Hepatocyte (in vitro differentiated cells): ENCODE data around the gene ACSS1. TPM values are rescaled to one million over a fixed set of nuclear protein-coding genes. Genes with fewer than 3 reads are reported as not detected.

Source experiments
- DNase-seq: peaks from one replicate; pipeline ENCODE4 v3.0.0-alpha.2; 2016; ENCODE audit warnings: low spot score
- H2AFZ ChIP-seq: fragments of 200-600 bp; sonication (generic); 2 replicates; pipeline ENCODE4 v1.6.0; 2016; ENCODE audit warnings: antibody characterized with exemption, mild to moderate bottlenecking
- H3K27ac ChIP-seq: fragments of 200-600 bp; sonication (generic); 2 replicates; pipeline ENCODE4 v1.5.1; 2016; ENCODE audit warnings: mild to moderate bottlenecking
- H3K27me3 ChIP-seq: fragments of 200-600 bp; sonication (generic); 2 replicates; pipeline ENCODE4 v1.6.1; 2016
- H3K36me3 ChIP-seq: fragments of 200-600 bp; sonication (generic); replicated peaks from 2 replicates; pipeline ENCODE4 v1.5.1; 2016; ENCODE audit warnings: low read depth; ENCODE audit not compliant: insufficient read depth
- H3K4me1 ChIP-seq: fragments of 200-600 bp; sonication (generic); 2 replicates; pipeline ENCODE4 v1.5.1; 2016; ENCODE audit warnings: mild to moderate bottlenecking, moderate library complexity; ENCODE audit not compliant: insufficient read depth
- H3K4me2 ChIP-seq: fragments of 200-600 bp; sonication (generic); 2 replicates; pipeline ENCODE4 v1.6.0; 2016
- H3K4me3 ChIP-seq: fragments of 200-600 bp; sonication (generic); 2 replicates; pipeline ENCODE4 v1.5.1; 2016; ENCODE audit warnings: mild to moderate bottlenecking
- H3K79me2 ChIP-seq: fragments of 200-600 bp; sonication (generic); 2 replicates; pipeline ENCODE4 v1.6.0; 2017; ENCODE audit warnings: mild to moderate bottlenecking
- H3K9me2 ChIP-seq: fragments of 200-600 bp; sonication (generic); replicated peaks from 2 replicates; pipeline ENCODE4 v1.6.0; 2017; ENCODE audit warnings: mild to moderate bottlenecking; ENCODE audit not compliant: insufficient read depth
- H3K9me3 ChIP-seq: fragments of 200-600 bp; sonication (generic); 2 replicates; pipeline ENCODE4 v1.5.1; 2016; ENCODE audit warnings: low read depth, mild to moderate bottlenecking
- H4K20me1 ChIP-seq: fragments of 200-600 bp; sonication (generic); 2 replicates; pipeline ENCODE4 v1.6.0; 2016; ENCODE audit warnings: mild to moderate bottlenecking; ENCODE audit not compliant: insufficient read depth, poor library complexity, severe bottlenecking
- EZH2 ChIP-seq: fragments of 200-600 bp; sonication (generic); IDR thresholded peaks from 2 replicates; pipeline ENCODE4 v1.6.1; 2016; ENCODE audit warnings: antibody characterized with exemption, mild to moderate bottlenecking, borderline replicate concordance
- EZH2phosphoT487 ChIP-seq: fragments of 200-600 bp; sonication (generic); IDR thresholded peaks from one replicate; pipeline ENCODE4 v1.6.1; 2018; ENCODE audit warnings: antibody characterized with exemption, mild to moderate bottlenecking, low read depth, moderate library complexity; ENCODE audit not compliant: unreplicated experiment, severe bottlenecking
- WGBS: methylation state at CpG from one replicate; pipeline ENCODE4 v1.1.6; 2016; ENCODE audit warnings: low lambda C conversion rate; ENCODE audit errors: missing lambda C conversion rate; 5-methylcytosine and 5-hydroxymethylcytosine counted together
- polyA plus RNA-seq: library from polyadenylated mRNA; unstranded; fragments of >200 nt; fragmentation: Nextera tagmentation; extraction: Ambion mirVana; gene quantifications from 2 replicates; pipeline ENCODE4 v1.2.1, GENCODE V29; 2016
- total RNA-seq: library from RNA; depleted of rRNA; stranded (reverse); fragments of >200 nt; gene quantifications from 2 replicates; pipeline ENCODE4 v1.2.3, GENCODE V29; 2014
- TF ChIP-seq, protein P1 (sequence below): fragments of 200-600 bp; sonication (generic); IDR thresholded peaks from 2 replicates; pipeline ENCODE4 v1.5.1; 2016; ENCODE audit warnings: antibody characterized with exemption, mild to moderate bottlenecking; ENCODE audit not compliant: poor library complexity

ACSS1 gene
- total and polyA plus RNA-seq, 2 experiments from 2014 or later: 20.5 to 37.7 TPM

DNA sequence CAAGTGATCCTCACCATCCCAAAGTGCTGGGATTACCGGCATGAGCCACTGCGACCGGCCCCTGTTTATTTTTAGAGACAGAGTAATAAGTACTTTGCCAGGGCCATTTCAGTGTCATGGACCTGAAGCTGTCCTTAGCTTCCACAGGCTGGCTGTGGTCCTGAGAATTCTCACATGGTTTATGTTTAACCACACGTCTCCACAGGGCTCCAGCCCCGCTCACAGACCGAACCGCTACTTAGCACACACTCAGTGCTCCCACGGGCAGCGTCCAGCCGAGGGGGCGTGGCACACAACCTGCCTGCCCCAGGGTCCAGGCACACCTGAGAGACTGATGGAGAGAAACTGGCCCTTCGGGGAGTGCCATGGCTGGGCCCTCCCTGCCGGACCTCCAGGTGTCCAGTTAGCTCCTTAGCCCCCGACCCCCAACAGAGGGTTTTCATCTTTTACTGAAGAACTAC, 11.7 kb downstream of the ACSS1 start:
- WGBS: 67% methylated on average over 14 of the region's 14 CpGs
- TF ChIP-seq, protein P1, sequence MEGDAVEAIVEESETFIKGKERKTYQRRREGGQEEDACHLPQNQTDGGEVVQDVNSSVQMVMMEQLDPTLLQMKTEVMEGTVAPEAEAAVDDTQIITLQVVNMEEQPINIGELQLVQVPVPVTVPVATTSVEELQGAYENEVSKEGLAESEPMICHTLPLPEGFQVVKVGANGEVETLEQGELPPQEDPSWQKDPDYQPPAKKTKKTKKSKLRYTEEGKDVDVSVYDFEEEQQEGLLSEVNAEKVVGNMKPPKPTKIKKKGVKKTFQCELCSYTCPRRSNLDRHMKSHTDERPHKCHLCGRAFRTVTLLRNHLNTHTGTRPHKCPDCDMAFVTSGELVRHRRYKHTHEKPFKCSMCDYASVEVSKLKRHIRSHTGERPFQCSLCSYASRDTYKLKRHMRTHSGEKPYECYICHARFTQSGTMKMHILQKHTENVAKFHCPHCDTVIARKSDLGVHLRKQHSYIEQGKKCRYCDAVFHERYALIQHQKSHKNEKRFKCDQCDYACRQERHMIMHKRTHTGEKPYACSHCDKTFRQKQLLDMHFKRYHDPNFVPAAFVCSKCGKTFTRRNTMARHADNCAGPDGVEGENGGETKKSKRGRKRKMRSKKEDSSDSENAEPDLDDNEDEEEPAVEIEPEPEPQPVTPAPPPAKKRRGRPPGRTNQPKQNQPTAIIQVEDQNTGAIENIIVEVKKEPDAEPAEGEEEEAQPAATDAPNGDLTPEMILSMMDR: no peak
- TF ChIP-seq EZH2 (no peak), EZH2phosphoT487 (no peak)
- H2AFZ ChIP-seq: no peak overlapping the region
- no peaks in the 10 kb centered on the region for H3K4me1 ChIP-seq
- peaks cover 28% of the 10 kb centered on the region for H4K20me1 ChIP-seq
- DNase-seq: no peak
- no peaks in the 10 kb centered on the region for H3K27me3 ChIP-seq
- H3K9me2 ChIP-seq: no peaks in the 10 kb centered on the region
- no peaks in the 10 kb centered on the region for H3K9me3 ChIP-seq
- no peak overlapping the region for H3K4me3 ChIP-seq
- no peak overlapping the region for H3K27ac ChIP-seq
- H3K4me2 ChIP-seq: no peak overlapping the region
- H3K79me2 ChIP-seq: peaks cover 23% of the 10 kb centered on the region
- H3K36me3 ChIP-seq: no peaks in the 10 kb centered on the region

DNA sequence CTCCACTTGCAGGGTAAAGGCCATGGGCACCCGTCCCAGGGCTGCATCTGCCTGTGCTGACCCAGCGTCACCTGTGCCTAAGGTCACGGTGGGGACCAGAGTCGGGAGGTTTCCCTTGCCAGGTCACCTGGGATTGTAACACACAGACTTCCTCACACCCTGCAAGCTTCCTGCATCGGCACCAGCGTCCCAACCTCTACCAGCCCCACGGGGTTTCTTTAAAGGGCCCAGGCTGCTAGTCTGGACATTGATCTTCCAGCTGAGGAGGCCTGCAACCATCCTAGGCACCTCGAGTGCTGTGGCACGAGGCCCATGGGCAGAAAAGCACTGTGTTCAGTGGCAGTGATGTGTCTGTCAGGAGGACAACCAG, 12.6 kb downstream of the ACSS1 start:
- H4K20me1 ChIP-seq: peaks cover 21% of the 10 kb centered on the region
- H3K4me1 ChIP-seq: peaks cover 3% of the 10 kb centered on the region
- no peak overlapping the region for H3K4me3 ChIP-seq
- H3K27ac ChIP-seq: no peak overlapping the region
- 72% methylated on average over 9 of the region's 9 CpGs for WGBS
- no peaks in the 10 kb centered on the region for H3K27me3 ChIP-seq
- TF ChIP-seq EZH2phosphoT487 (no peak), EZH2 (no peak)
- TF ChIP-seq, protein P1: no peak
- H3K36me3 ChIP-seq: no peaks in the 10 kb centered on the region
- H2AFZ ChIP-seq: no peak overlapping the region
- H3K4me2 ChIP-seq: no peak overlapping the region
- no peaks in the 10 kb centered on the region for H3K9me3 ChIP-seq
- no peak for DNase-seq
- peaks cover 14% of the 10 kb centered on the region for H3K79me2 ChIP-seq
- no peaks in the 10 kb centered on the region for H3K9me2 ChIP-seq

DNA sequence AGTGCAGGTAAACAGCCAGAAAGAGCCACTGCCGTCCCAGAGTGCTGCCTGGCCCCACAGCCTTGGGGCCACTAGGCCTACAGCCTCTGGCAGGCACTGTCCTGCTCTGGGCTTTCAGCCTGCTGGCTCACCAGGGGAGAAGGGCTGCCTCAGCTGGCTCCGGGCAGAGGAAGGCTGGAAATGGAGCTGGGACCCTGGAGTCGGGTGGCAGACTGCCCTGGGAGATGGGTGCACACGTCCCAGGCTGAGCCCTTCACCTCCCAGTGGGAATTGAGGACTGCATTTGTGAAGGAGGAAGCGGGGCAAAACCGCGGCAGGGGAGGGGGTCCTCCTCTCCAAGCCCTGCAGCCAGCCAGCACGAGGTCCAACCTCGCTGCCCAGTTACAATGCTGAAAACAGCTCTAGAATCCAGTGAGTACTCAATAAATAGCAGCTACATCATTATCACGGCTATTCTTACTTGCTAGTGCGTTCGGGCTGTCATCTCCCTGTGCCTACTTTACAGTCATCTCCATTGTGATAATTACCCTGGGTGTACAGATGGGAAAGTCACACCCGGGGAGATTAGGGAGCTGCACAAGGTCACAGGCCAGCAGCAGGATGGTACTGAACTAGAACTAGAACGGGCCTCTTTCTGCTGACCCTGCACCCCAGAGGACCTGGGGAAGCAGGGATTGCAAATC, 13.1 kb downstream of the ACSS1 start:
- Histone ChIP-seq H3K27me3 (no peaks in the 10 kb centered on the region), H3K36me3 (no peaks in the 10 kb centered on the region), H3K9me2 (no peaks in the 10 kb centered on the region), H2AFZ (no peak overlapping the region), H4K20me1 (peaks cover 17% of the 10 kb centered on the region), H3K27ac (no peak overlapping the region), H3K4me3 (no peak overlapping the region), H3K9me3 (no peaks in the 10 kb centered on the region), H3K4me2 (no peak overlapping the region), H3K4me1 (peaks cover 9% of the 10 kb centered on the region), H3K79me2 (peaks cover 9% of the 10 kb centered on the region)
- DNase-seq: no peak
- WGBS: 86% methylated on average over 14 of the region's 14 CpGs
- TF ChIP-seq, protein P1: no peak
- TF ChIP-seq EZH2 (no peak), EZH2phosphoT487 (no peak)

DNA sequence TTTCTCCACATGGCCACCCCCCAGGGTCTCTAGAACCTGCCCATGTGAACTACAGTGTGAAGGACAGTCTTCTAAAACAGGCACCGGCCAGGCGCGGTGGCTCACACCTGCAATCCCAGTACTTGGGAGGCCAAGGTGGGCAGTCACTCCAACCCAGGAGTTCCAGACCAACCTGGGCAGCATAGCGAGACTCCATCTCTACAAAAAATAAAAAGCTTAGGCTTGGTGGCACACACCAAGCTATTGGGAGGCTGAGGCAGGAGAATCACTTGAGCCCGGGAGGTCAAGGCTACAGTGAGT, 13.7 kb downstream of the ACSS1 start:
- Histone ChIP-seq H3K27me3 (no peaks in the 10 kb centered on the region), H3K4me3 (no peak overlapping the region), H3K9me3 (no peaks in the 10 kb centered on the region), H3K4me1 (peaks cover 15% of the 10 kb centered on the region), H3K27ac (no peak overlapping the region), H3K36me3 (no peaks in the 10 kb centered on the region), H3K9me2 (no peaks in the 10 kb centered on the region), H2AFZ (no peak overlapping the region), H4K20me1 (peaks cover 14% of the 10 kb centered on the region), H3K79me2 (peaks cover 5% of the 10 kb centered on the region), H3K4me2 (no peak overlapping the region)
- WGBS: 99% methylated on average over 5 of the region's 5 CpGs
- TF ChIP-seq EZH2phosphoT487 (no peak), EZH2 (no peak)
- DNase-seq: no peak
